ENCODE measurements around the gene DBNDD2.

Gene DBNDD2

DNA sequence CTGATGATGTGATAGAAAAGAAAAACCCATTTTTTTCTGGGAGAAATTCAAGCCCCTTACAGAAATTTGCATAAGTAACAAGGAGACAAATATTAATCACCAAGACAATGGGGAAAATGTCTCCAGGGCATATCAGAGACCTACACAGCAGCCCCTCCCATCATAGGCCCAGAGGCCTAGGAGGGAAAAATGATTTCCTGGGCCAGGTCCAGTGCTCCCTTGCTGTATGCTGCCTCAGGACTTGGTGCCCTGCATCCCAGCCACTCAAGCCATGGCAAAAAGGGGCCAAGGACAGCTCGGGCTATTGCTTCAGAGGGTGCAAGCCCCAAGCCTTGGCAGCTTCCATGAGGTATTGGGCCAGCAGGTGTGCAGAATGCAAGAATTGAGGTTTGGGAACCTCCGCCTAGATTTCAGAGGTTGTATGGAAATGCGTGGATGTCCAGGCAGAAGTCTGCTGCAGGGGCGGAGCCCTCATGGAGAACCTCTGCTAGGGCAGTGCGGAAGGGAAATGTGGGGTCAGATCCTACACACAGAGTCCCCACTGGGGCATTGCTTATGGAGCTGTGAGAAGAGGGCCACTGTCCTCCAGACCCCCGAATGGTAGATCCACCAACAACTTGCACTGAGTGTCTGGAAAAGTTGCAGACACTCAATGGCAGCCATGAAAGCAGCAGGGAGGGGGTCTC is 7.6 kb upstream of the DBNDD2 start:
- TF ChIP-seq, protein P1, sequence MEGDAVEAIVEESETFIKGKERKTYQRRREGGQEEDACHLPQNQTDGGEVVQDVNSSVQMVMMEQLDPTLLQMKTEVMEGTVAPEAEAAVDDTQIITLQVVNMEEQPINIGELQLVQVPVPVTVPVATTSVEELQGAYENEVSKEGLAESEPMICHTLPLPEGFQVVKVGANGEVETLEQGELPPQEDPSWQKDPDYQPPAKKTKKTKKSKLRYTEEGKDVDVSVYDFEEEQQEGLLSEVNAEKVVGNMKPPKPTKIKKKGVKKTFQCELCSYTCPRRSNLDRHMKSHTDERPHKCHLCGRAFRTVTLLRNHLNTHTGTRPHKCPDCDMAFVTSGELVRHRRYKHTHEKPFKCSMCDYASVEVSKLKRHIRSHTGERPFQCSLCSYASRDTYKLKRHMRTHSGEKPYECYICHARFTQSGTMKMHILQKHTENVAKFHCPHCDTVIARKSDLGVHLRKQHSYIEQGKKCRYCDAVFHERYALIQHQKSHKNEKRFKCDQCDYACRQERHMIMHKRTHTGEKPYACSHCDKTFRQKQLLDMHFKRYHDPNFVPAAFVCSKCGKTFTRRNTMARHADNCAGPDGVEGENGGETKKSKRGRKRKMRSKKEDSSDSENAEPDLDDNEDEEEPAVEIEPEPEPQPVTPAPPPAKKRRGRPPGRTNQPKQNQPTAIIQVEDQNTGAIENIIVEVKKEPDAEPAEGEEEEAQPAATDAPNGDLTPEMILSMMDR (conservative IDR thresholded peaks at IDR 0.05; ENCODE audit: low read depth, low read length), result no peak
- no peak for DNase-seq (ENCODE audit: low read depth)
- H3K4me3 ChIP-seq (ENCODE audit: low read depth, low read length), result no peak overlapping the region

DNA sequence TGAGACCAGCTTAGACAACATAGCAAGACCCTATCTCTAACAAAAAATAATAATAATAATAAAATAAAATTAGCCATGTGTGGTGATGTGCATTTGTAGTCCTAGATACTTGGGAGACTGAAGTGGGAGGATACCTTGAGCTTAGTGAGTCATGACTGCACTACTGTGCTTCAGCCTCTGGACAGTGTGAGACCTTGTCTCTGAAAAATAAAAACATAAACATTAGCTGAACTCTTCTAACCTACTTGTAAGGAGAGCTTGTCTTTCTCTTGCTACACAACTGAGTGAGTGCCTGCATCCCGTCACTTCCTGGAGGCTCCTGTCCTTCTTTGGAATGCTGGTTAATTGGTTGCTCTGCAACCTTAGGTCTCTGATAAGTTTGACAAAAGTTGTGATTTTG is 5.1 kb upstream of the DBNDD2 start:
- TF ChIP-seq, protein P1 (conservative IDR thresholded peaks at IDR 0.05; ENCODE audit: low read depth, low read length), result no peak

DNA sequence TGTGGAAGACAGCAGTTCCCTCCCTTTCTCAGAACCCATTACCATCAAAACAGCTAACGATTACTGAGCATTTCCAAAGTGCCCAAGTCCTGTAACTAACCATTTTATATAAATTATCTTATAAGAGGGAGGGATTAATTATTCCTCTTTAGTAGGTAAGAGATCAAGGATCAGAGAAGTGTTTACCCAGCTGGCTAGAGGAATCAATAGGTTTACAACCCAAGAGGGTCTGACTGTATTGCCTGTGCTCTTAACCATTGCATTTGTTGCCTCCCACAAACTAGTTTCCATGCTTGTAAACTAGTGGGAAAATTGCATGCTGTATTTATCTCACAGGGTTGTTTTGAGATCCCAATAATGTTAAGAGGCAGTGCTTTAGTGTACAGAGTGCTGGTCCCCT is 3.7 kb upstream of the DBNDD2 start:
- H3K4me3 ChIP-seq (ENCODE audit: low read depth, low read length), result no peak overlapping the region
- no peak for DNase-seq (ENCODE audit: low read depth)
- TF ChIP-seq, protein P1 (conservative IDR thresholded peaks at IDR 0.05; ENCODE audit: low read depth, low read length), result no peak

More for the DNA sequence above, 5.1 kb upstream of the DBNDD2 start:
- no peak overlapping the region for H3K4me3 ChIP-seq (ENCODE audit: low read depth, low read length)
- DNase-seq (ENCODE audit: low read depth), result peak; percentile 83

DNA sequence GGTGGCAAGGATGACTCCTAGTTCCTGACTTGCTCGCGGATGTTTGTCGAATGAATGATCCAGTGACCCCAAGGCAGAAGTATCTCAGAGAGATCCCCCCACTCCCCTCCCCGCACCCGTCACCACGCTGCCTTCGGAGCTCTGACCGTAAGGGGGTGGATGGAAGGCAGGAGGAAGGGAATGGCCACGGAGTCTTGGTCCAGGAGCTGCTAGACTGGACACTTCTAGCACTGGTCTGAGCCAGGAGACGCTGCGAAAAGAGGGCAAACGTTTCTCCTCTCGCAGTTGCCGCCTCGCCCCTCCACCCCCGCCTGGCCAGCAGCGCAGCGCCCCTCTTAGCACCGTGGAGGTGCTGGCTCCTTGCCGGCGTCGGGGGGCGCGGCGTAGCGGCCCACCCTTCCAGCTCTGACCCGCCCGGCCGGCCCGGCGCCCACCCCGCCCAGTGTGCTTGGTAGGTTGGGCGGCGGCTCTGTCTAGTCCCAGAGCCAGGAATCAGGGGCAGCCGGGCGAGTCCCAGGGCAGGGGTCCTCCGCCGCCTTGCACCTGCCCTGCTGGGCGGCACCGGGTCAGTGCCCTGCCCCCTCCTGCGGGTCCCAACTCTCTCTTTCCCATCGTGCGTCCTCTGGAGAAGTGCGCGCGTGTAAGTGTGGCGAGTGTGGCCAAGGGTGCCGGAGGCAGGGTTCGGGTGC is 2.4 kb upstream of the DBNDD2 start:
- TF ChIP-seq, protein P1 (conservative IDR thresholded peaks at IDR 0.05; ENCODE audit: low read depth, low read length), result no peak
- peak overlapping the region; percentile 63 for H3K4me3 ChIP-seq (ENCODE audit: low read depth, low read length)
- DNase-seq (ENCODE audit: low read depth), result no peak

DNA sequence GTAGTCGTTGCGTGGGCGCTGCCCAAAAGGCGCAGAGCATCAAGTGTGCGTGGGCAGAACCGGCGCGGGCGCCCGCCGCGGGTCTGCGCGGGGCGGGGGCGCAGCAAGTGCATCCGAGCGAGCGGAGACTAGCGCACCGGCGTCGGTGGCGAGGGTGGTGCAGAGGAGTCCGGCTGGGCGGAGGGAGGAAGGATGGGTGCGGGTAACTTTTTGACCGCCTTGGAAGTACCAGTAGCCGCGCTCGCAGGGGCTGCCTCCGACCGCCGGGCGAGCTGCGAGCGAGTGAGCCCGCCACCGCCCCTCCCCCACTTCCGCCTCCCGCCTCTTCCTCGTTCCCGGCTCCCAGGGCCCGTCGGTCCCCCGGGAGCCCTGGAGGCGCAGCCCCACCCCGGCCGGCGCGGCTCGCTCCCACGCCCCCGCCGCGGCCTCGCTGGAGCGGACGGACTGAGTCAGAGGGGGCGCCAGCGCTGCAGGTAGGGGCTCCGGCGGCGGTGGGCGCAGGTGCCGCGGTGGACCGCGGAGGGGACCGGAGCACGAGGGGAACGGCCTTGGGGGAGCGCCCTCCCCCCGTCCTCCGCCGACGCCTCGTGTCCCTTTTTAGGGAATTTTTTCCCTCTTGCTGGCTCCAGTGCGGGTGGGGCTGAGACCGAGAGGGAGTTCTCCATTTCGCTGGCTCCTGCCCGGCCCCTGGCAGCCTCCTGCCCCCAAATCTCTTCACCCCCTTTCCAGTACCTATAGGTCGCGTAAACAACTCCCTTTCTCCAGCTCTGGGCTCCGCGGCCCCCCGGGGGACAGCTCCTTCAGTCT is 1.6 kb upstream of the DBNDD2 start:
- DNase-seq (ENCODE audit: low read depth), result no peak
- TF ChIP-seq, protein P1 (conservative IDR thresholded peaks at IDR 0.05; ENCODE audit: low read depth, low read length), result no peak
- H3K4me3 ChIP-seq (ENCODE audit: low read depth, low read length), result peak overlapping the region; percentile 63

DNA sequence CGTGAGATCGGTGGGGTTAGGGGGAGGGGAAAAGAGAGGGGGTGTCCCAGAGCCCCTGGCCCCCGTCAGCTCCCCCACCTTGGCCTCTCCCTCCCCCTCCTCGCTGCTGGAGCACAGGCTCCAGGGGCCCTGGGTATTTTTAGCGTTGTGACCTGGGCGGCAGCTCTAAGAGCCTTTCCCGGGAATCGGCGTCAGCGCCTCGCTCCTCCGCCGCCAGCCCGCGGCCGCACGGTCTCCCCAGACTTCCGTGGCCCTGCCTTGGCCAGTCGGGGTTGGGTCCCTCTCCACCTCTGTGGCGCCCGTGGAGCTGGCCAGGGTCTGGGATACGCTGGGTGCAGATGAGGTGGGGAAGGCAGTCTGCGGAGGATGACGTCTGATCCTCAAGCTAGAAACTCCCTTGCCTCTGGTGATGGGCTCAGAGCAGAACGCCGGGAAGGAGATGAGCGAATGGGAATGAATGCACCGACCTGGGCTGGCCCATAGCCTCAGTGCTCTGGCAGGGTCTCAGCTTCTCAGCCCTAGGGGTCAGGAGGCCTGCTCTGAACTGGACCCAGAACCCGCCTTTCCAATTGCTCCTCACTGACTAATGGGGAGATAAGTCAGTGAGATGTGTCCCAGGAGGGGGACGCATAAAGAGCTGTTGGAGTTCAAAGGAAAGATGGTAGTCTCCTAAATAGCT is 883 bp upstream of the DBNDD2 start:
- peak overlapping the region; percentile 63 for H3K4me3 ChIP-seq (ENCODE audit: low read depth, low read length)
- TF ChIP-seq, protein P1 (conservative IDR thresholded peaks at IDR 0.05; ENCODE audit: low read depth, low read length), result no peak
- DNase-seq (ENCODE audit: low read depth), result peak; percentile 47
